NCI-H446 (cell line): Measurements from ENCODE around the gene PDLIM7.

Source experiments
- DNase-seq, 2 experiments: peaks; one replicate each; lab custom pipeline; 2025; lab: John Stamatoyannopoulos, UW

The PDLIM7 gene

GRCh38 chr5:177524941-177525655 lies 27.7 kb upstream of the PDLIM7 start:
- no peak for DNase-seq

DNA sequence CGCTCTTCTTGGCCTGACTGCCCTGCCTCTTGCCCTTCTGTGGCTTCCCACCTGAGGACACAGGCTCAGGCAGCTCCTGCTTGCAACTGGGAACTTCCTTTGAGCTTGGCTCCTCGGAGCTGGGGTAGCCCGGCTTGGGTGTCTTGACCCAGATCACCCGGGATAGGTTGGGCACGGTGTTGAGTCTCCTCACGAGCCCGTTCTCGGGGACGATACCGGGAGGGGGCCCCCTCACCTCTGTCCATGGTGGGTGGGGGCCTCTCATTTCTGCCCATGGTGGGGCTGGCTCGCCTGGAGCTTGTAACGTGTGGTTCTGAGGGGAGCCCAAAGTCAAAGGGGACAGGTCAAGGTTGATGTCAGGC lies 27.1 kb upstream of the PDLIM7 start:
- no peak for DNase-seq

- DNase-seq, result no peak
Measured at GRCh38 chr5:177523711-177524538, 26.5 kb upstream of the PDLIM7 start.

GRCh38 chr5:177520916-177521513 lies 23.6 kb upstream of the PDLIM7 start:
- no peak for DNase-seq

GRCh38 chr5:177520271-177520670 lies 22.9 kb upstream of the PDLIM7 start:
- DNase-seq, result no peak

DNA sequence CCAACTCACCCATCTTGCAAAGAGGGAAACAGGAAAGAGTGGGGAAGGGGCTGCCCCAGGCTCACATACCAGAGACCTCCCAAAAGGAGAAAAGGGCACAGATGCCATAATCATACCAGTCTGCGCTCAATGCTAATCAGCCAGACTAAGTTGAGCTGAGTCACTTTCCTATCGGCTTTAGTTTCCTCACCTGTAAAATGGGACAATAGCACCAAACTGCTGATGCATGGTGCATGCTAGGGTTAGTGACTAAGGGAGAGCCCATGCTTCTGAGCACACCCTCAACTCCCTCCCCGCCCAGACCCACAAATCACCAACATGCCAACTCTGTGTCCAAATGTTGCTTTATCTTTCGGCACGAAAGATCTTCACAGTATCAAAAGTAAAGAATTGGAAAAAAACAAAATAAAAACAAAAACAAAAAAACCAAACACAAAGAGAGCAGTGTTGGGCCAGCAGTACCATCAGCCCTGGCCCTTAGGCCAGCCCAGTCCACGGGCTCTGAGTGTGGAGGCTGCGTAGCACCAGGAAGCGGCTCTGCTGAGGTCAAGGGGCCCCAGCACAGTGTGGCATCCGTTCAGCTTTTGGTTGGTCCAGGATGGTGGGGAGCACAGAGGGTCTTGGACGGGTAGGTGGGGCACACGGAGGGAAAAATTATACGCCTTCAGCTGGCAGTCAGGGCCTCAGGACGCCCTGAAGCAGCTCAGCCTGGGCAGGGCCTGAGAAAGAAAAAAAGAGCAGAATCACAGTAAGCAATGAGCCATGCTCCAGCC lies 22.2 kb upstream of the PDLIM7 start:
- no peak for DNase-seq

DNA sequence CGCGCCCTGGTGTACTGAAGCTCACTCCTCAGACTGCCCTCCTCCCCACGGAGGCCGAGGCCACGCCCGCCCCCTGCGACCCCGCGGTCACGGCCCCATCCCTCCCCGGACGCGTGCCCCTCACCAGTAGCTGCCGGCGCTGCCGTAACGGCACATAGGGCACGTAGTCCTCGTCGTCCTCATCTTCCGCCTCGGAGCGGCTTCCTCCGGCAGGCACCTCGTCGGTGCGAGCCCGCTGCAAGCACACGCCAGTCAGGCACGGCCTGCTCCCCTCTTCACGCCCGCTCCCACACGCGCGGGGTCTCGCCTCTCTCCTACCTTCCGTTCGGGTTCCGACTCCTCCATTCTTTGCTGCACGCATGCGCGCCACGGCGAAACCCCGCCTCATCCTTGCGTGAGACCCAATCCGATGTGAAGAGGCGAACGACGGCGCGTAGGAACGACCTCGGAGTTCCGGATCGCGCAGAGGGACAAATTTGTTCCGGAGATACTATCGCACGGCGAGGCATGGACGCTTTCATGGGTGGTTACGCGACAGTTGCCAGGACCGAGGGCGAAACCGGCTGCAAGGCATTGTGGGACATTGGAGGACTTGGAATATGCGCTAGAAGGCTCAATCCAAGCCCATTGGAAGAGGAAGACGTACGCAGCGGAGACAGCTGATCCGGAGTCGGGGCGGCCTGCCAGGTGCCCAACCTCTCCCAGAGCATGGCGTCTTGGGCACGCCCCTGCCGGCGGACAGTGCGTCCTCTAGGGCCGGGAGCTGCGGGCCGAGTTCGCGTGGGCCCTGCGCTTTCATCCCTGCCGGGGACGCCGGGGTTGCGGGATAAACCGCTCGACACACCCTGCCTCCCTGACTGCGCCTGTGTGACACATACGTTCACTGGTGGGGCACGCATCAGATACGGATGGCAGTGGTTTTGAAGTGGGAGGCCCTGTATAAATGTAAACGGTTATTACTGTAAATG lies 19.5 kb upstream of the PDLIM7 start, which contains the start of gene DDX41:
Gene DDX41 (minus strand): TSS at position 361 of the 968 bp plus-strand sequence. CDS start 16 bp downstream, at position 345.
- peak; percentile 97 to 98 for DNase-seq

DNA sequence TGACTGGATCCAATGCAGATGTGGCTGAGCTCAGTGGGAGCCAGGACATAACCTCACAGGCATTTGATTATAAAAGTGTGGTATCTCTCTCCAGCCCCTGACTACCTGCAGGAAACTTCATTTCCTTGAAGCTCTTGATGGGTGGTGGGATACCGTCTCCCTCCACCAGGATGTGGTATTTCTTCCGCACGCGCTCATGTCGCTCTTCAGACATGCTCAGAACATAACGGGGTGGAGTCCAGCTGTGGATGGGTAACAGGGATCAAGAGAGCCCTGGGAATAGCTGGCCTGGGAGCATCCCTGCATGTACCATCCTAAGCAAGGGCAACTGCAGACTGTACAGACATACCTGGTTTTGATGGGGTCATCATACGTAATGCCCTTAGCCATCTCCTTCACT lies 18.2 kb upstream of the PDLIM7 start:
- DNase-seq, result no peak

DNA sequence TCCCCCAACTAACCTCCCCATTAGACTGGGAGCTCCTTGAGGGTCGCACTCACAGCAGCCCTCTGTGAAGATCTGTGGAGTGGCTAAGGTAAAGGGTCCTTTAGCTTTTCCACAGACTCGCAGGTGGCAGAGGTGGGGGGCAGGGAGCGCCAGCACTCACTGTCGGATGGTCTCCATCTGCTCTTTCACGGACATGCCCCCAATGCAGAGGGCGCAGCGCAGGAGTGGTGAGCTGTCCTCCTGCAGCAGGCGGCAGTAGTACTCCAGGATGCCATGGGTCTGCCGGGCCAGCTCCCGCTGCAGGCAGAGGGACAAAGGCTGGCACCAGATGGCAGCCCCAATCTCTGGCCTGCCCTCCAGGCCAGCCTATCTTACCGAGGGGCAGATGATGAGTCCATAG lies 17.1 kb upstream of the PDLIM7 start:
- DNase-seq, result no peak

- no peak for DNase-seq
Measured at GRCh38 chr5:177513500-177513899, 16.1 kb upstream of the PDLIM7 start.

DNA sequence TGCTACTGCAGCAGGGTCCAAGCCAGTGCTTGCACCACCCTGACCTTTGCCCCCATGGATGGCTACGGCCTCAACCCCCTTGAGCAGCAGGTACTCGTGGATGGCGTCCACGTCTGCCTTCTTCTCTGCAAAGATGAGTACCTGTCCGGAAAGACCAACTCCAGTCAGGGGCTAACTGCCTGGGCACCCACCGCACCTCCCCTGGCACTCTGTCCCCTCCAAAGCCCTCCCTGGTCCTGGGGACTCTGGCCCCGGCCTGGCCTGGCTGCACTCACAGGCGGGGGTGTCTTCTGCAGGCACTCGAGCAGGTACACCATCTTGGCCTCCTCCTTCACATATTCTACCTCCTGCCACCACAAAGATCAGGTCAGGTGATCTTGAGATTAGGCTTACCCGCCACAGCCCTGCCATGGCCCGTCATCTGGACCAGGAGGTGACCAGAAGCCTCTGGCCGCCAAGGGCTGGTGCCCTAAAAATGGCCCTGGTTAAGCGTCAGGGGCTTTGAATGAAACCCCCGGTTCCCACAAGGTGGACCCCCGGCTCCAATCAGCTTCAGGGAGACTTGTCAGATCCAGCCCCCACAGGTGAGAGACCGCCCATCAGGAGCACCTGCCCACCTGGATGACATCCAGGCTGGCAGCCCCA lies 15.5 kb upstream of the PDLIM7 start:
- DNase-seq, result no peak

DNA sequence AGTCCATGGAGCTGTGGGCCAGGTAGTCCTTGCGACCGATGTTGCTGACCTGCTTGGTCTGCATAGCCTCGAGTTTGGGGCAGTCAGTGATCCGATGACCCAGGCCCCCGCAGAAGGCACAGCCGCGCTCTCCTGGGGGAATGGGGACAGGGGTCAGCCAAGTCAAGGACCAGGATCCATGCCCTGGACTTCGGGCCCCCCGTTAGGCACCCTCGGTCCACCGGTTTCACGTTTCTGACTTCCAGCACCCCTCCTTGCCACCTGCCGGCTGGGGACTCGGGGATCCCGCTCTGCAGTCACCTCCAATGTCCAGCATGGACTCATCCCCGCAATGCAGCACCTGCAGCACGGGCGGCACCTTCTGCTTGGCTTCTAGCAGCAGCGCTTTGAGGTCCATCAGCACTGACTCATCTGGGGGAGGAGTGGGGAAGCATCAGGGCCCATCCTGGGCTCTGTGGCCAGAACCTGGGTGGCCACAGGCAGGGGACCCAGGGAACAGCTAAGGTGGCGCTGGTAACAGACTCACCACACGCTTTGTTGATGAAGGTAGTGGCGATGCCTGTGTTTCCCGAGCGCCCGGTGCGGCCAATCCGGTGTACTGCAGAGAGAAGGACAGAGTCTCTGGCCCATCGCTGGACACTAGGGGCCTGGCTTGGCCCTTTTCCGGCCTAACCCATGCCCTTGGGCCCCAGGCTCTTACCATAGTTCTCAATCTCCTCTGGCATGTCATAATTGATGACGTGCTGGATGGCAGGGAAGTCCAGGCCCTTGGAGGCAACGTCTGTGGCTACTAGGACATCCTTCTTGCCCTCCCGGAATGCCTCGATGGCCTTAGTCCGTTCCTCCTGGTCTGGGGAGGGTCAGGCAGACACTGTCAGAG lies 14.6 kb upstream of the PDLIM7 start:
- DNase-seq, result no peak

GRCh38 chr5:177511181-177511580 lies 13.8 kb upstream of the PDLIM7 start:
- DNase-seq, result no peak

DNA sequence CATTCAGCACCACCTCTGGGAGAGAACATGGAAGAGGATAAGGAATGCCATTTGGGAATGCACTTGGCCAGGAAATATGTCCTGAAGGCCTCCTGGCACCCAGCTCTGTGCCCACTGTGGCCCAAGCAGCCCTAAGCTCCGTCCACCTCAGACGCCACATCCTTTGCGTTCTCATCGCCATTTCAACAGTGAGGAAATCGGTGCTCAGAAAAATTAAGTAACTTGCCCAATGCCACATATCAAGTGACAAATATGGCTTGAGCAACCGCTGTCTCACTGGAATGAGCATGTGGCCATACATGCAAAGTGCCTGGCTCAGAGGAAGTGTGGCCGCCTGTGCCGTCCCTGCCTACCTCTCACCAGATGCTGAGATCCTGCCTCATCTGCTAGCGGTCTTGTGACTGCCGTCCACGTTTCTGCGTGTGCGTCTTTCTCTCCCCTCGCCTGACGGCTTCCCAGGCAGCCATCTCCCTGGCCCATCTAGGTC lies 13.2 kb upstream of the PDLIM7 start:
- no peak for DNase-seq

DNA sequence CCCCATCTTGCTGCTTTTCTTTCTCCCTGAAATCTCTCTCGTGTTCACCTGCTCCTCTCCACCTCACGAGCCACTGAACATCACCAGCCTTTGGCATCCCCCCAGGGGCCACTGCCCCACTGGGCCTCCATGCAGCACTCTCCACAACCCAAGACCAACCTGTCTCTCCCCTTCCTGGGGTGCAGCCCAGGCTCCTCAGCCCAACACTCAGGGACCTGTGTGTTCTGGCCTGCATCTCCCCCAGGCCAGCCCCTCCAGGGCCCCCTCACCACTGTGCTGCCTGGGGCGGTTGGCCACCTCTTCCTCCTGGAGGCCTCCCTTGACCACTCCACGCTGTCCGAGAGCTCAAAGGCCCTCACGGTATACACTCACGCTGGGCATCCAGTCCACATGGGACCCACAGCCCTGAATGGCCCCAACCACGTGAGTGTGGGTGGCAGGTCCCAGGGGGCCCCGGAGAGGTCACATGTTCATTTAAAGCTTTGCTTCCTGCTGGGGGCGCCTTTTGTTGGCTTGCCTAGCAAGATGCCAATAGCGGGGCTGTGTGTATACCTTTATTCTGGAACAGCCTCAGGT lies 12.7 kb upstream of the PDLIM7 start:
- no peak for DNase-seq

- no peak for DNase-seq
Measured at GRCh38 chr5:177509381-177509951, 12.1 kb upstream of the PDLIM7 start, which contains the start of gene DOK3. Gene DOK3 (minus strand): TSS chr5:177509826. CDS start chr5:177509540, 286 bp downstream.

DNA sequence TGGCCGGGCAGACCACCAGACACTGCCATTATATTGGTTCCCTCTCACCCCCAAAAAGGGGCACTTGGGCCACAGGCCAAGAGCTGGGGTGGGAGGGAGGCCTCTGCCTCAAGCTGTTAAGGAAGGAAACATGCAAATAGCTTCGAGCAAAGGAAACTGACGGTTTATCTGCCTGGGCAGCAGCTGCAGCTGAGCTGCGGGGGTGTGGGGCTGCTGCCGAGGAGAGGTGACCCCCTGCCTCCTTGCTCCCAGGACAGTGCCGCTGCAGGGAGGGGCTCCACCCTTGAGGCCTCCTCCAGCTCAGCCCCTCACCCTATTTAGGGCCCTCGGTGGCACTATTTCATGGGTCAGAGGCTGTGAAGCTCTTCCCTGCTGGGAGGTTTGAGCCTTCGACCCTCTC lies 11.4 kb upstream of the PDLIM7 start:
- no peak for DNase-seq

DNA sequence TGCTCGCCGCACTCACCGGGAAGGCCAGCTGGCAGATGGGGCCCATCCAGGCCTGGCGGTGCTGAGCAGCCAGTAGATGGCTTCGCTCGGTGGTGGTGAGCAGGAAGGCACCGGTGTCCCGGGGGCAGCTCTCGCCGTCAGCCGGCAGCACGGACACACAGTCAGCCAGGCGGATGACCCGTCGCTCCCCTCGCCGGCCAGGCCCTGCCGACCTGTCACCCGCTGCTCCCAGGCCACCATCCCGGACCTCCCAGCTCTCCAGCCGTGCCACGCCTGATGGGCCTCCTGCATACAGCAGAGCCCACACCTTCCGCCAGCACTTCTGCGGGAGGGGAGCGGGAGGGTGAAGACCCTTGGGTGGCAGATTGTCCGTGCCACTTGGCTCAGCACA lies 10.8 kb upstream of the PDLIM7 start:
- no peak for DNase-seq
